ENCODE results near the gene MTA3.

MTA3 gene

GRCh38 chr2:42788882-42789281 is 220.4 kb downstream of the MTA3 start:
- no peak for TF ChIP-seq TAF1 (IDR thresholded peaks at IDR 0.05; ENCODE audit: borderline replicate concordance, low read depth, low read length)
- no peak for TF ChIP-seq POLR2A (IDR thresholded peaks at IDR 0.05; ENCODE audit: low read depth, low read length)
- TF ChIP-seq POLR2AphosphoS5 (IDR thresholded peaks at IDR 0.05; ENCODE audit: low read depth, low read length) = no peak
- DNase-seq (ENCODE audit: insufficient read length) (no peak), FAIRE-seq (no peak)

- DNase-seq (ENCODE audit: insufficient read length) (no peak), FAIRE-seq (no peak)
- no peak for TF ChIP-seq TAF1 (IDR thresholded peaks at IDR 0.05; ENCODE audit: borderline replicate concordance, low read depth, low read length)
- no peak for TF ChIP-seq POLR2AphosphoS5 (IDR thresholded peaks at IDR 0.05; ENCODE audit: low read depth, low read length)
- no peak for TF ChIP-seq POLR2A (IDR thresholded peaks at IDR 0.05; ENCODE audit: low read depth, low read length)
Observed at GRCh38 chr2:42789751-42790150, 221.3 kb downstream of the MTA3 start.

GRCh38 chr2:42791606-42792005 is 223.2 kb downstream of the MTA3 start:
- DNase-seq (ENCODE audit: insufficient read length) (no peak), FAIRE-seq (no peak)
- no peak for TF ChIP-seq POLR2AphosphoS5 (IDR thresholded peaks at IDR 0.05; ENCODE audit: low read depth, low read length)
- no peak for TF ChIP-seq TAF1 (IDR thresholded peaks at IDR 0.05; ENCODE audit: borderline replicate concordance, low read depth, low read length)
- TF ChIP-seq POLR2A (IDR thresholded peaks at IDR 0.05; ENCODE audit: low read depth, low read length) = no peak

GRCh38 chr2:42792087-42792582 is 223.7 kb downstream of the MTA3 start:
- TF ChIP-seq POLR2A (IDR thresholded peaks at IDR 0.05; ENCODE audit: low read depth, low read length) = peak; percentile 75; the same call in 1 of the 2 replicates
- no peak for TF ChIP-seq POLR2AphosphoS5 (IDR thresholded peaks at IDR 0.05; ENCODE audit: low read depth, low read length)
- TF ChIP-seq TAF1 (IDR thresholded peaks at IDR 0.05; ENCODE audit: borderline replicate concordance, low read depth, low read length) = peak; percentile 23; the same call in 1 of the 2 replicates
- FAIRE-seq (no peak), DNase-seq (ENCODE audit: insufficient read length) (peak; percentile 54)

GRCh38 chr2:42792583-42793333 is 224.3 kb downstream of the MTA3 start, which contains the start of gene HAAO:
TSS of gene HAAO (minus strand) at chr2:42792583. CDS start at chr2:42792536, 47 bp downstream.
- DNase-seq (ENCODE audit: insufficient read length) (peak; percentile 57), FAIRE-seq (peak; percentile 63)
- TF ChIP-seq TAF1 (IDR thresholded peaks at IDR 0.05; ENCODE audit: borderline replicate concordance, low read depth, low read length) (no peak; the same call in 1 of the 2 replicates), POLR2A (IDR thresholded peaks at IDR 0.05; ENCODE audit: low read depth, low read length) (peak; percentile 35; the same call in 1 of the 2 replicates)

- TF ChIP-seq TAF1 (IDR thresholded peaks at IDR 0.05; ENCODE audit: borderline replicate concordance, low read depth, low read length) (no peak), POLR2A (IDR thresholded peaks at IDR 0.05; ENCODE audit: low read depth, low read length) (no peak), POLR2AphosphoS5 (IDR thresholded peaks at IDR 0.05; ENCODE audit: low read depth, low read length) (no peak)
- DNase-seq (ENCODE audit: insufficient read length) (no peak), FAIRE-seq (peak; percentile 54)
Observed at GRCh38 chr2:42793334-42794270, 225.2 kb downstream of the MTA3 start.

- FAIRE-seq = peak; percentile 95
- DNase-seq (ENCODE audit: insufficient read length) = no peak
- TF ChIP-seq POLR2AphosphoS5 (IDR thresholded peaks at IDR 0.05; ENCODE audit: low read depth, low read length) (no peak), POLR2A (IDR thresholded peaks at IDR 0.05; ENCODE audit: low read depth, low read length) (no peak; the same call in none of the 2 replicates), TAF1 (IDR thresholded peaks at IDR 0.05; ENCODE audit: borderline replicate concordance, low read depth, low read length) (no peak)
Observed at GRCh38 chr2:42794271-42795046, 226.0 kb downstream of the MTA3 start.

- TF ChIP-seq POLR2A (IDR thresholded peaks at IDR 0.05; ENCODE audit: low read depth, low read length) (no peak), POLR2AphosphoS5 (IDR thresholded peaks at IDR 0.05; ENCODE audit: low read depth, low read length) (no peak)
- FAIRE-seq (peak; percentile 17), DNase-seq (ENCODE audit: insufficient read length) (no peak)
Observed at GRCh38 chr2:42795275-42795674, 226.8 kb downstream of the MTA3 start.

GRCh38 chr2:42795841-42796301 is 227.4 kb downstream of the MTA3 start:
- DNase-seq (ENCODE audit: insufficient read length) = no peak
- TF ChIP-seq POLR2AphosphoS5 (IDR thresholded peaks at IDR 0.05; ENCODE audit: low read depth, low read length) (peak; percentile 63; the same call in 1 of the 2 replicates), TAF1 (IDR thresholded peaks at IDR 0.05; ENCODE audit: borderline replicate concordance, low read depth, low read length) (peak; percentile 85), POLR2A (IDR thresholded peaks at IDR 0.05; ENCODE audit: low read depth, low read length) (peak; percentile 79)
- peak; percentile 95 for FAIRE-seq

GRCh38 chr2:42796427-42797248 is 228.2 kb downstream of the MTA3 start:
- FAIRE-seq (no peak), DNase-seq (ENCODE audit: insufficient read length) (no peak)
- no peak for TF ChIP-seq POLR2A (IDR thresholded peaks at IDR 0.05; ENCODE audit: low read depth, low read length)
- no peak for TF ChIP-seq POLR2AphosphoS5 (IDR thresholded peaks at IDR 0.05; ENCODE audit: low read depth, low read length)
- no peak for TF ChIP-seq TAF1 (IDR thresholded peaks at IDR 0.05; ENCODE audit: borderline replicate concordance, low read depth, low read length)
